ENCODE results near the gene ZNF439.
"Not testable (repeated sequence)": the region's sequence is repeated elsewhere in the genome, so short reads cannot be mapped to it uniquely, and the experiment has no call there.

The ZNF439 gene

DNA sequence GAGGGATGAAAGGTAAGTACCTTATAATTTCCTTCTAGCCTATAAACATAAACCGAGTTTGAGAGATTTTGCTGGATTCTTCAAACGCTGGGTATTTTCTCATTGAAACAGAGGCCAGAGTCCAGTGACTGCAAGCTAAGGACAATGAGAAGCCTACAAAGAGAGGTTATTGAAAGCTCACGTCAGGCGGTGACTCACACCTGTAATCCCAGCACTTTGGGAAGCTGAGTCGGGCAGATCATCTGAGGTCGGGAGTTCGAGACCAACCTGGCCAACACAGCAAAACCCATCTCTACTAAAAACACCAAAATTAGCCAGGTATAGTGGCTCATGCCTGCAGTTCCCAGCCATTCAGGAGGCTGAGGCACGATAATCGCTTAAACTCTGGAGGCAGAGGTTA, 24.1 kb downstream of the ZNF439 start:
- no peak for FAIRE-seq

DNA sequence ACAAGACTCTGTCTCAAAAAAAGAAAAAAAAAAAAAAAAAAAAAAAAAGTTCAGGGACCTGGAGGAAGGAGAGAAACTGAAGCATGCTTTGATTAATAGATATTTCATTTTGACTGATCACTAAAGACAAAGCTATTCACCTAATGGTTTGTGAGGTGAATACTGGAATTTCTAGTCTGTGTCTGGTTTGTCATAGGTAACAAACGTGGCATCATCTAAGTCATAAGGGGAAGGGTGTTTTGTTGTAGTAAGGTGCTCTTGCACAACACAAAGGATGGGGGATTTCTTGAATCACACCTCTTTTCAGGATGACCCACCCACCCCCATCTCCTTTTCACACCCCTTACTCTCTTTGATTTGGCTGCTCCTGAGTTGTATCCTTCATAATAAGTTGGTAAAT, 25.2 kb downstream of the ZNF439 start:
- FAIRE-seq, result no peak

DNA sequence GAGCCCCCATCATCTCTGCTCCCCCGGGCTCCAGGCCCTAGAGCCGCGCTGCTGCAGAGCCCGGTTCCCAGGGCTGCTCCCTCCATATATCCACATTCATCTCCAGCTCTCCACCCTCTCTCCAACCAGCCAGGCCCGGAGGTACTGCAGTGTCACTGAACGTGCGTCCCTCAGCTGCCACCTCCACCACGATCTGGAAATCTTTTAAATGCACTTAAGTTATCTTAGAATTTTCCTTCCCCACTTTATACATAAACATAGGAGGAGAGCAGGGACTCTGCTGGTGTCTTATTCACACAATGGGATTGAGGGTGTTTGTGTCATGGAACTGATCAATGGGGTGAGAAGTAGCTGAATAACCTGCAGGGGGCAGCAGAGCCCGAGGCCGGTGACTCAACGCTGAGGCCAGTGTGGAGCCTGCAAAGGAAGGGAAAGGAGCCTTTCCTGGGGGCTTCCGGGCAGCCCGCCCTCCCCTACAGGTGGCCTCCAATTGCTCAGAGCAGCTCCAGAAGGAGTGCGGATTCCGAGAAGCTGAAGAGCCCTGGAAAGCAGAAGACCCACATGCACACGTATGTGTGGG, 31.3 kb downstream of the ZNF439 start:
- not testable (repeated sequence) for FAIRE-seq

DNA sequence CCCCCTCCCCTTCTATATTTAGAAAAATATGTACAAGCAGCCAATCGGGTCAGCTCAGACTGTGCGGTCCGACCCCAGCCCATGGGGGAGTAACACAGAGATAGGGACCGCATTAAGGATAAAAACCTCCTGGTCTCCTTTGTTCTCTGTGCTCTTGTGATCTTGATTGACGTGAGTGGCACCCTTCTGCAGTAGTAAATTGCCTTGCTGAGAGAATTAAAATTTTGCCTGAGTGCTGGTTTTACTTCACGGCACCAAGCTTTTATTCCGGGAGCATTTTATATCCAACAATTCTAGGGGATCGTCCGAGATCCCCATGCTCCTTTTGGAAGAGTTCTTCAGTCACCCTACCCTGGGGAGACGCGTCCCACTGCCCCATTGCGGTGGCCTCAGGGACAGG, 32.1 kb downstream of the ZNF439 start:
- no peak for FAIRE-seq

DNA sequence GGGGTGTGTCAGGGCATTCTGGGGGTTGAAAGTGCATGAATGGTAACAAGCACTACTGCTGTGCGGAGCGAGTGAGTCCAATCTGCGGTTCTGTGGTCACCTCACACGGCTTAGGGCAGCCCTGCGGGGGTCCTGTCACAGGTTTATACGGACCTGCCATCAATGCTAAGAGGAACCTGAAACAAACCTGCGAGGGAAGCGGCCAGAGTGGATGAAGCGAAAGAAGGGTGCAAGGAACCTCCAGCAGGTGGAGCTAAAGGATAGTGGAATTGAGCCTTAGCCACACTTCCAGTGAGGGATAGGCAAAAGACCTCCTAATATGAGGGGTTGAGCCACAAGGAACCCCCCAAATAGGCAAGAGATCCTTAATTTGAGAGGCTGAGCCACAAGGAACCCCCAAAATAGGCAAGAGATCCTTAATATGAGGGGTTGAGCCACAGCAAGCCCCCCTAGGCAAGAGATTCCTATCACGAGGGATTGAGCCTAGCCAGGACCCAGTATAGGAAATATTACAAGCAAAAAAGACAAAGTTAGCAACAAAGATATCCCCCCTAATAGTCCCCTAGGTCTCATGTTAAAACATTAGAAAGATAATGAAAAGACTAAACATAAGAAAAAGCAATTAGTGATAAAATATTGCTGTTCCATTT, 32.8 kb downstream of the ZNF439 start:
- no peak for FAIRE-seq

DNA sequence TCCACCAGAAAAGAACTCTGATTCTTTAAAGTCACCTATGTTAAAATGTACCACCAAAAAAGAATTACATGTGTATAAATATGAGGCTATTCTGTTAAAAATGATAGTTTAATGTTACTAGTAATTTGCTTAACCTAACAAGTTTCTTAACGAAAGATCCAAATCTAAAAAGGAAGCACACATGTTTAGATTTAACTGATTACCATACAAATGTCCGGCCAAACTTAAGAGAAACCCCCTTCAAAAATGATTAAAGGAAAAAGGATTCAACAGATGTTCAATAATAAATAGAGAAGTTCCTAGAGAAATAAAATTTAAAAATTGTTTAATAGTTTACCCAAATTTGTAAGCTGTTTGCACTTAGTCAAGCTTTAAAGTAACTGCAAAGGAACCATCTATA, 34.1 kb downstream of the ZNF439 start:
- no peak for FAIRE-seq

DNA sequence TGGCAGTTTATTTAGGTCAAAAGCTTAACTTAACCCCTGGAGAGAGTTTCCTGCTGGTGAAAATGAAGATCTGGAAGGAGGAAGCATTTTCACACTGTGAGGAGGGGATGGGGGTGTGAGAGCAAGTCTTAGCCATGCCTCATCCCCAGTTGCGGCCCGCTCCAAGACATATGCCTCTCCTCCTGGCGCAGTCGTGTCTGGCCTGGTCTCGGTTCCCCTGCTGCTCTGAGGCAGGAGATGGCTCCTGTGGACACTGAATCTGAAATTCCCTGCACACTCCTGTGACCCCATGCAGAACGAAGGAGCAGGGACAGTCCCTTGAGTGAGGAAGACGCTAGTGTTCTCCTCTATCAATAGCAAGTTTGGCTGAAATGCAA, 38.7 kb downstream of the ZNF439 start:
- FAIRE-seq, result no peak

DNA sequence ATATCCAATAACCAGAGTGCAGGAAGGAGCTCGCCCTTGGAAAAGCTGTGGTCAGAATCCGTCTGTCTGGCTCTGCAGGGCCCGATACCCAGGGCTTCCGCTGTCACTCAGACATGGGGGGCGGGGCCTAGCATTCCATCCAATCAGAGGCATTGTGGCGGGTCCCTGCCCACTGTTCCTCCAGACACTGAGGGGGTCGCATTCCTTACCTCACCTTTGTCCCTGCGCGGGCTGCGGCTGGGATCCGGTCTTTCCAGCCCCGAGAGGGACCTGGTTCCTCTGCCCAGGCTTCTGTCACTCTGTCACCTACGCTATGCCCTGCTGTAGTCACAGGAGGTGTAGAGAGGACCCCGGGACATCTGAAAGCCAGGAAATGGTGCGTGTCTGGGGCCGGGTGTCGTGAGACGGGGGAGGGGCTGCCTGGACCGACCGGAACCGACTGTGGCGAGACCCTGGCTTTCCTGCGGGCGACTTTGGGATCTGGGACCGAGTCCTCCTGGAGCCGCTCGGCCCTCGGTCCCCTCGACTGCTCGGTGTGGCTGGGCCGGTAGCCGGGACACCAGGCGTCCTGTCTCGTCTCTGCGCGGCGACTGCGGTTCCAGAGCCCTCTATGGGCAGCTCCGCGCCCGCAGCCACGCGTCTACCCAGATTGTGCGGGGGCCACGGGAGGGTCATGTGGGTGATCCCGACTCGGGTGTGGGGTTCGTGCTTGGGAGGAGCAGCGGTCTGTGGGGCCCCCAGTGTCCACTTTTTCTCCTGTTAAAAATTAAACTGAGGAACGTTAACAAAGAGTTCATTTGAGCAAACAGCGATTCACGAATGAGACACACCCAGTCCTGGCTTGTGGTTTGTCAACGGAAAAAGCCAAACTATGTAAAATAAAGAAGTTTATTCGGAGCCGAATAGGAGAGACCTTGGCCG, 39.3 kb downstream of the ZNF439 start, which contains the start of gene ZNF69:
Gene ZNF69 (plus strand): TSS at position 172 of the 921 bp plus-strand sequence. CDS start 142 bp downstream, at position 314.
- FAIRE-seq, result no peak

DNA sequence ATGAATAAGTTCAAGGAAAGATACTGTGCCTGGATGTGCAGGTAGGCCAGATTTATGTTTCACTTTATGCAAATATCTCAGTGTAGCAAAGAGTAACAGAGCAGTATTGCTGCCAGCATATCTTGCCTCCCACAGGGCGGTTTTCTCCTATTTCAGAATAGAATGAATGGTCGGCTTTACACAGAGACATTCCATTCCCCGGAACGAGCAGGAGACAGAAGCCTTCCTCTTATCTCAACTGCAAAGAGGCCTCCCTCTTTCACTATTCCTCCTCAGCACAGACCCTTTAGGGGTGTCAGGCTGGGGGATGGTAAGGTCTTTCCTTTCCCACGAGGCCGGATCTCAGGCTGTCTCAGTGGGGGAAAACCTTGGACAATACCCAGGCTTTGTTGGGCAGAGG, 41.4 kb downstream of the ZNF439 start:
- not testable (repeated sequence) for FAIRE-seq

DNA sequence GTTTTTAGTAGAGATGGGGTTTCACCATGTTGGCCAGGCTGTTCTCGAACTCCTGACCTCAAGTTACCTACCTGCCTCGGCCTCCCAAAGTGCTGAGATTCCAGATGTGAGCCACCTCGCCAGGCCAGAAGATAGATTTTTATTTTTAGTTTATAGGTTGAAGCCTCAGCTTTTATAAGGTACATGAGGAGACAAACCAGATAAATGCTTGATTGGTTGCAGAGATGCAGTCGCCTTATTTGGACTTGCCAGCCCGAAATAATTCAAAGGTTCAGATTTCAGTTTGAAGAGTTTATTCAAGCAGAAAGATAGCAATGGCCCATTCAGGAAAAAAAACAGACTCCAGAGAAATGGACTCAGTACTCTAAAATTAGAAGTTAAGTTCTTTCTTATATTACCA, 42.1 kb downstream of the ZNF439 start:
- no peak for FAIRE-seq

DNA sequence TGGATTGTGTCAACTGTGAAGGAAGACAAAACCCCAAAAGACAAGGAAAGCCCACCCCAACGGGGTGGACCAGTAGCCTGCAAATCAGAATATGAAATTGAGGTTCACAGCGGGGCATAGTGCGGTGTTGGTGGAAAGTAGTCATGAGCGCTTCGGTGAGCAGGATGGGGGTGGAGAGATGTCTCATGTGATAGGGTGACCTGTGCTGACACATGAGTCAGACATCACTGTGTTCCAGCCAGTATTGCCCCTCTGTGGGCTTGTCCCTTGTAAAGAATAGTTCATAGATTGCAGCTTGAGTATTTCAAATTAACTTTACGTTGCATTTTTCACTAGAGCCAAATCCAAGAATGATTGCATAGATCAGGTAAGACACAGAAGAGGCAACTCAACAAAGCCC, 46.3 kb downstream of the ZNF439 start:
- FAIRE-seq, result no peak

DNA sequence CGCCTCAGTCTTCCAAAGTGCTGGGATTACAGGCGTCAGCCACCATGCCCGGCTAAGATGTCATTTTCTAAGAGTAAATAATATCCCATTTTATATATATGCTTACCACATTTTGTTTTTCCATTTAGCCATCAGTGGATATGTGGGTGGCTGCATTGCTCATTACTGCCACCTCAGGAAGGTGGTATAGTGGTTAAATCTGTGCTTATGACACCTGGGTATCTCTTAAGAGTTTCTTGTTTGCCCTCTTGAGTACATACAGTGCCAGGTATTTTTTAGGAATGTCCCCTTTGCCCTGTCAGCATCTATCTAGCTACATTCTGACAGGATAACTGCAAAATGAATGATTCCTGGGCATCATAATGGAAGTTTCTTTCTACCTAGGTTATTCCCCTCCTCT, 53.7 kb downstream of the ZNF439 start:
- FAIRE-seq, result no peak

DNA sequence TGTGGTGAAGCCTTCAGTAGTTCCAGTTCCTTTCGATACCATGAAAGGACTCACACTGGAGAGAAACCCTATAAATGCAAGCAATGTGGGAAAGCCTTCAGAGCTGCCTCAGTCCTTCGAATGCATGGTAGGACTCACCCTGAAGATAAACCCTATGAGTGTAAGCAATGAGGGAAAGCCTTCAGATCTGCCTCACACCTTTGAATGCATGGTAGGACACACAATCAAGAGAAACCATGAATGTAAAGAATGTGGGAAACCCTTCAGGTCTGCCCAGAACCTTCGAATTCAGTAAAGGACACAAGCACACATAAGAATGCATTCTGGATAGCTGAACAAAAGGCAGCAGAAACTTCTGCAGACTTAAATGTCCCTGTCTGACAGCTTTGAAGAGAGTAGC, 57.4 kb downstream of the ZNF439 start:
- no peak for FAIRE-seq

DNA sequence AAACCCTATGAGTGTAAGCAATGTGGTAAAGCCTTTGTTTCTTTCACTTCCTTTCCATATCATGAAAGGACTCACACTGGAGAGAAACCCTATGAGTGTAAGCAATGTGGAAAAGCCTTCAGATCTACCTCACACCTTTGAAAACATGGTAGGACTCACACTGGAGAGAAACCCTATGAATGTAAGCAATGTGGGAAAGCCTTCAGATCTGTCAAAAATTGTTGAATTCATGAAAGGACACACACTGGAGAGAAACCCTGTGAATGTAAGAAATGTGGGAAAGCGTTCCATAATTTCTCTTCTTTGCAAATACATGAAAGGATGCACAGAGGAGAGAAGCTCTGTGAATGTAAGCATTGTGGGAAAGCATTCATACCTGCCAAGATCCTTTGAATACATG, 63.4 kb downstream of the ZNF439 start:
- FAIRE-seq, result not testable (repeated sequence)

DNA sequence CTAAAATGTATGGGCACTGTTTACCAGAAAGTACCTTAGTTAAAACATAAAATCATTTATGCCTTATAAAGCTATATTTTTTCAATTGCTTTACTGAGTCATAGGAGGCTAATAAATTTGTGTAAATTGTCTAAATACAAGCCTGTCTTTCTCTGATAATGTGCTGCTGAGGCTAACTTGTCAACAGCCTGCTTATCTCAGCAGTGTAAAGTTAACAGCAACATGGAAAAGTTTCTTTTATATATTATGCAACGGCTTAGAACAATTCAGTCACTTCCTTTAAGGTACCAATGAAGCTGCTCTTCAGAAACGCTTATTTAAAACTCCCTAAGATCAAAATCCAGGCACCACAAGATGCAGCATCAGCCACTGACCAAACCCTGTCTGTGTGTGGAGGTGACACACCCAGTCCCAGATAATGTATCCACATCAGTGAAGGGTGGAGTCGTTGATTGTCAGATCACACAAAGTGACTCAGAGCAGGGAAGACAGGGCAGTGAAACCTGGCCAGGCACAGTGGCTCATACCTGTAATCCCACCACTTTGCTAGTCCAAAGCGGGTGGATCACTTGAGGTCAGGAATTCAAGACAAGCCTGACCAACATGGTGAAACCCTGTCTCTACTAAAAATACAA, 66.0 kb downstream of the ZNF439 start:
- not testable (repeated sequence) for FAIRE-seq

Data from A204.1 (cell line).